ENCODE data around the gene AHNAK2. TPM values are rescaled to one million over a fixed set of nuclear protein-coding genes. Genes with fewer than 3 reads are reported as not detected.

Gene AHNAK2
- total RNA-seq, 1 donor from 2014 or later: 13.7 TPM

GRCh38 chr14:104974665-104975390, 3.3 kb downstream of the AHNAK2 start:
- intact Hi-C loops (cut with DNase I): no loop called here
- Histone ChIP-seq H3K9me3 (no peaks in the 10 kb centered on the region), H3K4me3 (no peak overlapping the region), H3K4me1 (peaks cover 68% of the 10 kb centered on the region), H3K27me3 (peaks cover 4% of the 10 kb centered on the region), H3K27ac (peak overlapping the region; percentile 91), H3K36me3 (no peaks in the 10 kb centered on the region)
- no peak for DNase-seq
- TF ChIP-seq, protein P1, sequence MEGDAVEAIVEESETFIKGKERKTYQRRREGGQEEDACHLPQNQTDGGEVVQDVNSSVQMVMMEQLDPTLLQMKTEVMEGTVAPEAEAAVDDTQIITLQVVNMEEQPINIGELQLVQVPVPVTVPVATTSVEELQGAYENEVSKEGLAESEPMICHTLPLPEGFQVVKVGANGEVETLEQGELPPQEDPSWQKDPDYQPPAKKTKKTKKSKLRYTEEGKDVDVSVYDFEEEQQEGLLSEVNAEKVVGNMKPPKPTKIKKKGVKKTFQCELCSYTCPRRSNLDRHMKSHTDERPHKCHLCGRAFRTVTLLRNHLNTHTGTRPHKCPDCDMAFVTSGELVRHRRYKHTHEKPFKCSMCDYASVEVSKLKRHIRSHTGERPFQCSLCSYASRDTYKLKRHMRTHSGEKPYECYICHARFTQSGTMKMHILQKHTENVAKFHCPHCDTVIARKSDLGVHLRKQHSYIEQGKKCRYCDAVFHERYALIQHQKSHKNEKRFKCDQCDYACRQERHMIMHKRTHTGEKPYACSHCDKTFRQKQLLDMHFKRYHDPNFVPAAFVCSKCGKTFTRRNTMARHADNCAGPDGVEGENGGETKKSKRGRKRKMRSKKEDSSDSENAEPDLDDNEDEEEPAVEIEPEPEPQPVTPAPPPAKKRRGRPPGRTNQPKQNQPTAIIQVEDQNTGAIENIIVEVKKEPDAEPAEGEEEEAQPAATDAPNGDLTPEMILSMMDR (IDR thresholded peaks at IDR 0.05): no peak
- ATAC-seq: no peak

DNA sequence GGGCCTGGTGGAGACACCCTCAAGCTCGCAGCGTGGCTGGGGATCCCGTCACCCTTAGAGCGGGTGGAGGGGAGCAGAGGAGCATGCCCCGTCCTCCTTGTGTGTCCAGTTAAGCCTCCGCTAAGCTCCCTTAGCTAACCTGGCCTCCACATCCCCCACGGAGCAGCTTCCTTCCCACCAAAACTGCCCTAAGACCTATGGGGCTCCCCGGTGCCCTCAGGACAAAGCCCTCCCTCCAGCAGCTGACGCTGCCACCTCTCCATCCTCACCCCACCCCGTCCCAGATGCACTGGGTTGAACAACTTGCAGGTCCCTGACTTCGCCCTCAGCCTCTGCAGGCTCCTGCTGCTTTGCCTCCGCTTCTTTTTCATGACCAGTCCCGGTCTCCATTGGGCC, 4.0 kb downstream of the AHNAK2 start:
- Histone ChIP-seq H3K4me1 (peaks cover 68% of the 10 kb centered on the region), H3K27me3 (peaks cover 4% of the 10 kb centered on the region), H3K27ac (peak overlapping the region; percentile 91), H3K36me3 (no peaks in the 10 kb centered on the region), H3K9me3 (no peaks in the 10 kb centered on the region), H3K4me3 (no peak overlapping the region)
- no peak for ATAC-seq
- TF ChIP-seq, protein P1 (IDR thresholded peaks at IDR 0.05): no peak
- no peak for DNase-seq
- intact Hi-C loops (cut with DNase I): no loop called here

DNA sequence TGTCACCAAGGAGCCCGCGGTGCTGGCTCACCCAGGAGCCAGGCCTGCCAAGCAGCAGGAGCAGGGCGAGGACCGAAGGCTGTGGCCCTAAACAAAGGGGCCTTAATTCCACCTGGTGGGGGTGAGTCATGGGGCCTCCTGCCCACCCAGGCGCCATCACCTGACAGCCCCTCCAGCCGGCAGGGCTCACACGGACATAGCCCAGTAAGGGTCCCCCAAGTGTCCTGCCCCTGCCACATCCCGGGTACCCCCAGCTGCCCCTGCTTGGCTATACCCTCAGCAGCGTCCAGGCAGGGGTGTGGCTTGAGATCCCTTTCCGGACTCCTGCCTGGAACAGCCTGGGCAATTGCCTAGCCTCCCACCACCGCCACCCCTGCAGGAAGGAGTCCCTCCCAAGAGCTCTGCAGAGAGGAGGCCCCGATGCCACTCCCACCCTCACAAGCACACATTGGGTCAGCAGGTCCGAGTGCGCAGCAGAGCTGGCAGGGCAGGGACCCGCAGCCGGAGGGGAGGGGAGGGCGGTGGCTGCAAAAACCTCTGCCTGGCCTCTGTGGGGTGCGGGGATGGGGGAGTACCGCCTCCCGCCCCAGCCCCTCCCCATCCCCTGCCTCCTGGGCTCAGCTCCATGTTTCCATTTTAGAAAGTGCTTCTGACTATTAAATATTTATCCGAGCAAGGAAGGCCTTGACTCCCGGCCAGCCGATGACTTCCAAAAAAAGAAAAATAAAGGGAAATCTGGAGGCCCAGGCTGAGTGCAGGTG, 4.6 kb downstream of the AHNAK2 start:
- H3K27ac ChIP-seq: peak overlapping the region; percentile 91
- intact Hi-C loops (cut with DNase I): no loop called here
- H3K4me1 ChIP-seq: peaks cover 73% of the 10 kb centered on the region
- DNase-seq (peak; percentile 76), ATAC-seq (peak; percentile 4)
- H3K9me3 ChIP-seq: no peaks in the 10 kb centered on the region
- TF ChIP-seq, protein P1 (IDR thresholded peaks at IDR 0.05): no peak
- no peaks in the 10 kb centered on the region for H3K36me3 ChIP-seq
- H3K4me3 ChIP-seq: no peak overlapping the region
- peaks cover 4% of the 10 kb centered on the region for H3K27me3 ChIP-seq

DNA sequence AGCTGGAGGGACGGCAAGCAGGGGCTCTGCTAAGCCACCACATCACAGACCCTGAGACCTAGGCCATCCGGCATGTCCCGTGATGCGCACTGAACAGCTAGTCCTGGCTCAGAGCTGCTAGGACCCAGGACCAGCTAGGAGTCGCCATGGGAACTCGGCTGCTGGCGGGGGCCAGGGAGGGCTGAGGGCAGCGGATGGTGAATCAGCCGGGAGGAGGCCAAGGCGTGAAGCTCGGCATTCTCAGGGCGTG, 5.1 kb downstream of the AHNAK2 start:
- intact Hi-C loops (cut with DNase I): no loop called here
- TF ChIP-seq, protein P1 (IDR thresholded peaks at IDR 0.05): no peak
- Histone ChIP-seq H3K36me3 (no peaks in the 10 kb centered on the region), H3K4me1 (peaks cover 79% of the 10 kb centered on the region), H3K27ac (peak overlapping the region; percentile 91), H3K27me3 (peaks cover 4% of the 10 kb centered on the region), H3K4me3 (no peak overlapping the region), H3K9me3 (no peaks in the 10 kb centered on the region)
- ATAC-seq: peak; percentile 63
- DNase-seq: peak; percentile 87

DNA sequence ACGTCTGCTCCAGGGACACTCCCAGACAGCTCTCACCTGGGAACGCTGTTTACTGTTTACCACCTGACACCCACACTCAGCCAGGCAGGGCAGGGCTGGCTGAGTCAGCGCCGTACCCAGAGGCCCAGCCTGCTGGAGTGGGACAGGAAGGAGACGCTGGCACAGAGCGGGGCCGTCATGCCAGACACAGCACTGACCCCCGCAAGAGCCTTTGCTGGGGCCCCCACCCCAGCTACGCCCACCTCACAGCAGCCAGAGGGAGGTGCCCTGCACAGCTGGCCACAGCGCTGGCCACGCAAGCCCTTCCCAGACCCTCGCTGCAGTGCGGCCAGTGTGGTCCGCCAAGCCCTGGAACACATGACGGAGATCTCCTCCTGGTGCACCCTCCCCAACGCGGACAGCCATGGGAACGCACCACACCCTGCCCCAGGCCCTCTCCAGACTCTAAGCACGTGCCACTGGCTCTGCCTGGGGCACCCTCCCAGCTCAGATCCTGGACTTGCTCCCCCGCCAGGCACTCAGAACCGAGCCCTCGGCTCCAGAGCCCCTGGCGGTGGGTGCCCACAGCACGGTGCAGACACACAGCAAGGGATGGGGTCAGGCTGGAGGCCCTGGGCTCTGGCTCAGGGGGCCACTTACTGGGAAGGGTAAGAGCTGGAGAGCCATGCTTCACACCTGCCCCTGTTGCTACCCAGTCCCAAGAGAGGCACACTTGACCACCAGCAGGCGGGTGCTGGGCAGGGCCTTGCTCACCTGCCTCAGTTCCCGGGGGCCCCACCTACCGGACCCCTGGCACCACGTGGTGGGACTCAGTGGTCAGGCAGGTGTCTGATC, 5.7 kb downstream of the AHNAK2 start:
- DNase-seq (peak; percentile 88), ATAC-seq (peak; percentile 70)
- TF ChIP-seq, protein P1 (IDR thresholded peaks at IDR 0.05): no peak
- Histone ChIP-seq H3K27ac (peak overlapping the region; percentile 91), H3K4me3 (no peak overlapping the region), H3K27me3 (peaks cover 3% of the 10 kb centered on the region), H3K36me3 (no peaks in the 10 kb centered on the region), H3K4me1 (peaks cover 81% of the 10 kb centered on the region), H3K9me3 (no peaks in the 10 kb centered on the region)
- intact Hi-C loops (cut with DNase I): no loop called here
